Hepatocyte (in vitro differentiated cells): ENCODE measurements around the gene SUMO4. TPM values are rescaled to one million over a fixed set of nuclear protein-coding genes. Genes with fewer than 3 reads are reported as not detected.

Experiments used
- DNase-seq: peaks from one replicate; pipeline ENCODE4 v3.0.0-alpha.2; 2016; ENCODE audit warnings: low spot score
- H2AFZ ChIP-seq: fragments of 200-600 bp; sonication (generic); 2 replicates; pipeline ENCODE4 v1.6.0; 2016; ENCODE audit warnings: antibody characterized with exemption, mild to moderate bottlenecking
- H3K27ac ChIP-seq: fragments of 200-600 bp; sonication (generic); 2 replicates; pipeline ENCODE4 v1.5.1; 2016; ENCODE audit warnings: mild to moderate bottlenecking
- H3K27me3 ChIP-seq: fragments of 200-600 bp; sonication (generic); 2 replicates; pipeline ENCODE4 v1.6.1; 2016
- H3K36me3 ChIP-seq: fragments of 200-600 bp; sonication (generic); replicated peaks from 2 replicates; pipeline ENCODE4 v1.5.1; 2016; ENCODE audit warnings: low read depth; ENCODE audit not compliant: insufficient read depth
- H3K4me1 ChIP-seq: fragments of 200-600 bp; sonication (generic); 2 replicates; pipeline ENCODE4 v1.5.1; 2016; ENCODE audit warnings: mild to moderate bottlenecking, moderate library complexity; ENCODE audit not compliant: insufficient read depth
- H3K4me2 ChIP-seq: fragments of 200-600 bp; sonication (generic); 2 replicates; pipeline ENCODE4 v1.6.0; 2016
- H3K4me3 ChIP-seq: fragments of 200-600 bp; sonication (generic); 2 replicates; pipeline ENCODE4 v1.5.1; 2016; ENCODE audit warnings: mild to moderate bottlenecking
- H3K79me2 ChIP-seq: fragments of 200-600 bp; sonication (generic); 2 replicates; pipeline ENCODE4 v1.6.0; 2017; ENCODE audit warnings: mild to moderate bottlenecking
- H3K9me2 ChIP-seq: fragments of 200-600 bp; sonication (generic); replicated peaks from 2 replicates; pipeline ENCODE4 v1.6.0; 2017; ENCODE audit warnings: mild to moderate bottlenecking; ENCODE audit not compliant: insufficient read depth
- H3K9me3 ChIP-seq: fragments of 200-600 bp; sonication (generic); 2 replicates; pipeline ENCODE4 v1.5.1; 2016; ENCODE audit warnings: low read depth, mild to moderate bottlenecking
- H4K20me1 ChIP-seq: fragments of 200-600 bp; sonication (generic); 2 replicates; pipeline ENCODE4 v1.6.0; 2016; ENCODE audit warnings: mild to moderate bottlenecking; ENCODE audit not compliant: insufficient read depth, poor library complexity, severe bottlenecking
- EZH2 ChIP-seq: fragments of 200-600 bp; sonication (generic); IDR thresholded peaks from 2 replicates; pipeline ENCODE4 v1.6.1; 2016; ENCODE audit warnings: antibody characterized with exemption, mild to moderate bottlenecking, borderline replicate concordance
- EZH2phosphoT487 ChIP-seq: fragments of 200-600 bp; sonication (generic); IDR thresholded peaks from one replicate; pipeline ENCODE4 v1.6.1; 2018; ENCODE audit warnings: antibody characterized with exemption, mild to moderate bottlenecking, low read depth, moderate library complexity; ENCODE audit not compliant: unreplicated experiment, severe bottlenecking
- WGBS: methylation state at CpG from one replicate; pipeline ENCODE4 v1.1.6; 2016; ENCODE audit warnings: low lambda C conversion rate; ENCODE audit errors: missing lambda C conversion rate; 5-methylcytosine and 5-hydroxymethylcytosine counted together
- polyA plus RNA-seq: library from polyadenylated mRNA; unstranded; fragments of >200 nt; fragmentation: Nextera tagmentation; extraction: Ambion mirVana; gene quantifications from 2 replicates; pipeline ENCODE4 v1.2.1, GENCODE V29; 2016
- total RNA-seq: library from RNA; depleted of rRNA; stranded (reverse); fragments of >200 nt; gene quantifications from 2 replicates; pipeline ENCODE4 v1.2.3, GENCODE V29; 2014
- TF ChIP-seq, protein P1 (sequence below): fragments of 200-600 bp; sonication (generic); IDR thresholded peaks from 2 replicates; pipeline ENCODE4 v1.5.1; 2016; ENCODE audit warnings: antibody characterized with exemption, mild to moderate bottlenecking; ENCODE audit not compliant: poor library complexity

SUMO4 gene
- total and polyA plus RNA-seq, 2 experiments from 2014 or later, result 0.36 to 2.6 TPM

DNA sequence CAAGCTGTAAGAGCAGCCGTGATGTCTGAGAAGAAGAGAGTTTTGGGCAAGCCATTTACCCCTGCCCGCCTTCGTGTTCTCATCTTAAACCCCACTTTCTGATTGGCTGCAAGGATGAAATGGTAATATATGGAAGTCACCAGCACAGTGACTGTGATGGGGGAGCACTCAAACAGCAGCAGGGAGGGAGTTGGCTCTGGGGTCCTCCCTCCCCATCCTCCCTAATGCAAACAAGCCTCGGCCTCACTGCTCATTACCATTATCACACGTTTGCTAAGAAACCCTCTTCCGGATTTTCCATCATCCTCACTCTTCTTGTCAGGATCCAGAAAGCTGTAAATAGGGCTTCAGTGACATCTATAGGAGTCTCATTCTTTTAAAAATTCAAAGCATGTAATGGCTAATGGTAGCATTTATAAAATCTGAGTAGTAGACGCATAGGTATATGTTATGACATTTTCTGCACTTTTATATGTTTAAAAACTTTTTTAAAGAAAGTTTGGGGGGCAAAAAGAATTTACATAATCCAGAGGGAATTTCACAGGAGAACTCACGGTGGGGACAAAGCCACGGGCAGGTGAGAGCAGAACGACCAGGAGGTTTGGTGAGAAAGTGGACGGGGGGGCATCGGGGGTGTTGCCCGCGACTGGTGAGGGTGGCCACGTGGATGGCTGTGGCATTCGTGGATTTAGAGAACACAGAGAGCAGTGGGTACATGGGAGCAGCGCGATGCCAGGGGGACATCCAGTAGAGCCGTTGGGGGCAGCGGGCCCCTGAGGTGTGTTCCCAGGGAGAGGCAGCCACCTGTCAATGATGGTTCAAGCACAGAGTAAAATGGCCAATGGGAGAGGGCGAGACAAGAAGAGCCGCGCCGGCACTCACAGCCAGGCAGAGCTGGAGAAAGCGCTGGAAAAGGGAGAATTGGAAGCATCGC is 29.6 kb downstream of the SUMO4 start:
- no peak for TF ChIP-seq EZH2phosphoT487
- TF ChIP-seq, protein P1, sequence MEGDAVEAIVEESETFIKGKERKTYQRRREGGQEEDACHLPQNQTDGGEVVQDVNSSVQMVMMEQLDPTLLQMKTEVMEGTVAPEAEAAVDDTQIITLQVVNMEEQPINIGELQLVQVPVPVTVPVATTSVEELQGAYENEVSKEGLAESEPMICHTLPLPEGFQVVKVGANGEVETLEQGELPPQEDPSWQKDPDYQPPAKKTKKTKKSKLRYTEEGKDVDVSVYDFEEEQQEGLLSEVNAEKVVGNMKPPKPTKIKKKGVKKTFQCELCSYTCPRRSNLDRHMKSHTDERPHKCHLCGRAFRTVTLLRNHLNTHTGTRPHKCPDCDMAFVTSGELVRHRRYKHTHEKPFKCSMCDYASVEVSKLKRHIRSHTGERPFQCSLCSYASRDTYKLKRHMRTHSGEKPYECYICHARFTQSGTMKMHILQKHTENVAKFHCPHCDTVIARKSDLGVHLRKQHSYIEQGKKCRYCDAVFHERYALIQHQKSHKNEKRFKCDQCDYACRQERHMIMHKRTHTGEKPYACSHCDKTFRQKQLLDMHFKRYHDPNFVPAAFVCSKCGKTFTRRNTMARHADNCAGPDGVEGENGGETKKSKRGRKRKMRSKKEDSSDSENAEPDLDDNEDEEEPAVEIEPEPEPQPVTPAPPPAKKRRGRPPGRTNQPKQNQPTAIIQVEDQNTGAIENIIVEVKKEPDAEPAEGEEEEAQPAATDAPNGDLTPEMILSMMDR, result peak; percentile 8
- Histone ChIP-seq H2AFZ (no peak overlapping the region), H3K9me3 (no peaks in the 10 kb centered on the region), H3K27ac (no peak overlapping the region), H3K27me3 (no peaks in the 10 kb centered on the region), H3K9me2 (no peaks in the 10 kb centered on the region), H3K4me1 (no peaks in the 10 kb centered on the region), H3K36me3 (no peaks in the 10 kb centered on the region), H3K79me2 (no peaks in the 10 kb centered on the region), H3K4me3 (no peak overlapping the region), H4K20me1 (no peaks in the 10 kb centered on the region), H3K4me2 (no peak overlapping the region)
- 91% methylated on average over 26 of the region's 26 CpGs for WGBS
- no peak for DNase-seq

DNA sequence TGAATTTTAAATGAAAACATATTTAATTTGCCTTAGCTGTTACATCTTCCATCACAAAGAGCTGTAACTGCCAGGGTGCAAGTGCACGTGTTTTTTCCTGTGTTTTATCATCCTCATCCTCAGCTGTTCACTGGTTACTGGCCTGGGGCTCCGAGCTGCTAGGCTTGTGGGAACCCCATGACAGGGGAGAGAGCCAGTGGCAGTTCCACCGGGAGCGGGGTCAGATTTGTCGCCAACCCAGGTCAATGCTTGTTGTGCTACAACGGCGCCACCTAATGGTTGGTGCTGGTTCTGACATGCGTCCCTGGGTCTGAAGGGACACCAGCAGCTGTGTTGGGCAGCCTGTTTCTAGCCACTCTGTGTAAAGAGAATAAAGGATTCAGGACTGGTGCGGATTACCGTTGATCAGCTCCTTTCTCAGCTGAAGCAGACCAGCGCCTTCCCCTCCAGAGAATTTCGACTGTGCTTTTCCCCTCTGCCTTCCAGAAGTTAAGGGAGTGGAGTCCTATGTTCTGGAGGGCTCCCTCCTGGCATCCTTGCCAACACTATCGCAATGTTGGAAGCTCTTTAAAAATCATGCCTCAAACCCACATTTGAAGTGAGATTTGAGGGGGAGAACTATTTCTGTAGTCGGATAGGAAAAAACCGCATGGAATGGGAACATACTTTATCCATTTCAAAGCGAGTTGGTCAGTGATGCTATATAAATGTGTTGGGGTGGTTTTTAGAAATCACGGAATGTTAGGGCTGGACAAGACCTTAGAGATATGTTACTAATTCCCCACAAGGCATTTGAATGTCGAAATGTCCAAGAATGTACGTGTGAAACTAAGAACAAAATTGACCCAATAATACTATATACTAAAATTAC is 32.1 kb downstream of the SUMO4 start:
- no peaks in the 10 kb centered on the region for H3K27me3 ChIP-seq
- H3K4me3 ChIP-seq, result no peak overlapping the region
- no peaks in the 10 kb centered on the region for H3K79me2 ChIP-seq
- H3K36me3 ChIP-seq, result no peaks in the 10 kb centered on the region
- no peaks in the 10 kb centered on the region for H4K20me1 ChIP-seq
- no peaks in the 10 kb centered on the region for H3K9me3 ChIP-seq
- DNase-seq, result peak; percentile 90
- no peaks in the 10 kb centered on the region for H3K4me1 ChIP-seq
- no peak overlapping the region for H3K27ac ChIP-seq
- no peak overlapping the region for H2AFZ ChIP-seq
- H3K9me2 ChIP-seq, result no peaks in the 10 kb centered on the region
- WGBS, result 34% methylated on average over 19 of the region's 19 CpGs
- no peak for TF ChIP-seq EZH2phosphoT487
- TF ChIP-seq EZH2, result no peak
- TF ChIP-seq, protein P1, result peak; percentile 95
- peak overlapping the region; percentile 57 for H3K4me2 ChIP-seq

DNA sequence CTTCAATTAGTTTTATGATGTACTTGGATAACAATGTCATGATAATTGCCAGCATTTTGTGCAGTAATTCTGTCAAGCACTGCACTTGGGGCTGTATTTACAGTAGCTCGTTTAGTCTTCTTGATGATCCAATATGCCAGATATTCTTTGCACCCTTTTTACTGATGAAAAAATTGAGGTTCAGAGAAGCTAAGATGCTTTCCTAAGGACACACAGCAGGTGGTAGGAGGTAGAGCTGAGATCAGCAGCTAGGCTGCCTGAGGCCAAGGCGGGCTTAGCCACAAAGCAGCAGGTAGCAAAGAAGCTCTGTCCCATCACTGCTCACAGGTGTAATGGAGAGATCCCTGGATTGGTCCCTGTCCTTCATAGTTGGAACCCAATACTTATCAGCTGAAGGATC is 33.3 kb downstream of the SUMO4 start:
- H3K27ac ChIP-seq, result no peak overlapping the region
- H3K9me2 ChIP-seq, result no peaks in the 10 kb centered on the region
- H3K79me2 ChIP-seq, result no peaks in the 10 kb centered on the region
- H3K9me3 ChIP-seq, result no peaks in the 10 kb centered on the region
- no peak overlapping the region for H2AFZ ChIP-seq
- no peak overlapping the region for H3K4me3 ChIP-seq
- H3K4me1 ChIP-seq, result no peaks in the 10 kb centered on the region
- no peaks in the 10 kb centered on the region for H3K27me3 ChIP-seq
- TF ChIP-seq EZH2 (no peak), EZH2phosphoT487 (no peak)
- TF ChIP-seq, protein P1, result no peak
- DNase-seq, result no peak
- no peak overlapping the region for H3K4me2 ChIP-seq
- no peaks in the 10 kb centered on the region for H4K20me1 ChIP-seq
- WGBS, result 86% methylated on average over 2 of the region's 2 CpGs
- no peaks in the 10 kb centered on the region for H3K36me3 ChIP-seq
